GM18951 (cell line): ENCODE measurements around the gene PRRC2B.
"Not testable (repeated sequence)": the region's sequence is repeated elsewhere in the genome, so short reads cannot be mapped to it uniquely, and the experiment has no call there.

Source experiments
- POLR2A ChIP-seq: IDR thresholded peaks from 4 replicates; pipeline ENCODE4 v1.6.1; 2011; ENCODE audit warnings: mild to moderate bottlenecking; ENCODE audit not compliant: insufficient read length, insufficient read depth; ENCODE audit errors: extremely low read depth
- in situ Hi-C: fragments of 300-500 bp; cut with MboI; formaldehyde crosslinking; loops from one replicate; pipeline ENCODE4 v1.12.0; 2022; ENCODE audit warnings: low sequenced_read_pairs, mixed read lengths, inconsistent platforms; ENCODE audit not compliant: unreplicated experiment

PRRC2B gene

DNA sequence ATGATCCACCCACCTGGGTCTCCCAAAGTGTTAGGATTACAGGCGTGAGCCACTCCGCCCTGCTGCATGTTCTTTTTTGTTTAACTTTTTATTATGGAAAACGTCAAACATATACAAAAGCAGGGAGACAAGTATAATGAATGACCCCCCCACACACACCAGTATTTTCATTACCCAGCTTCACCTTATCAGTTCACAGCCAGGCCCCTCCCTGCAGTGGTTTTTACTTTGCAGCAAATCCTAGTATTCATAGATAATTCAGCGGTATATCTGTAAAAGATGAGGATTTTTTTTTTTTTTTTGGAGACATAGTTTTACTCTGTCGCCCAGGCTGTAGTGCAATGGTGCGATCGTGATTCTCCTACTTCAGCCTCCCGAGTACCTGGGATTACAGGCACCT, 111.1 kb downstream of the PRRC2B start:
- in situ Hi-C loops: no loop called here
- TF ChIP-seq POLR2A: no peak

DNA sequence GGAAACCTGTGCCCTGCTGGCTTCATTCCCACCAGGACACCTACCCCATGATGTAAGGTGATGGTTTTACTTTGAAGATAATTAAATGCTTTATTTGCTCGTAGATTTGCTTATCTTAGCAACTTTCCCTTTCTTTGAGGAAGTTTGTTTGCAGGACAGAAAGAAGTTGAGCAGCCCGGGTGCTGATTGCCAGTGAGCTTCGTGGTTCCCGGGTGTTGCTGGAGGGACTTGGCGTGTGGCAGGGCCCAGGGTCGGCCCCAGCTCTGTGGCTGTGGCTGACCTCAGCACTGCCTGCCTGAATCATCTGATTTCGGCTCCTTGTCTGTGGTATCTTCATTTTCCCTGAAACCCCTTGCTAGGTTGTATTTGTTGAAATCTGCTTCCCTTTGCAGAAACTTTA, 117.5 kb downstream of the PRRC2B start:
- in situ Hi-C loops: no loop called here
- no peak for TF ChIP-seq POLR2A

DNA sequence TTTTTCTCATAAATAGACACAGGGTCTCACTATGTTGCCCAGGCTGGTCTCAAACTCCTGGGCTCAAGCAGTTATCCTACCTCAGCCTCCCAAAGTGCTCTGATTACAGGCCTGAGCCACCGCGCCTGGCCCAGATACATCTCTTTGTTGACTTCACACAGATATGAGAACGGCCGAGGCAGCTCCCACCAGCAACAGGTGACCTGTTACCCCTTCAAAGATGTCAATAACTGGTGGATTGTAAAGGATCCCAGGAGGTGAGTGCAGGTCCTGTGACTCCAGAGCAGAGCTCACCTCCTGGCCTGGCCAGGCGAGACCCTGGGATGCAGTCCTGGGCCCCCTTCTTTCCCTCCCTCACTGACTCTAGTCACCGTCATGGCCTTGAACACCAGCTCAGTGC, 118.0 kb downstream of the PRRC2B start:
- no peak for TF ChIP-seq POLR2A
- in situ Hi-C loops: no loop called here

GRCh38 chr9:131513177-131513576, 119.3 kb downstream of the PRRC2B start:
- in situ Hi-C loops: no loop called here
- TF ChIP-seq POLR2A: no peak

DNA sequence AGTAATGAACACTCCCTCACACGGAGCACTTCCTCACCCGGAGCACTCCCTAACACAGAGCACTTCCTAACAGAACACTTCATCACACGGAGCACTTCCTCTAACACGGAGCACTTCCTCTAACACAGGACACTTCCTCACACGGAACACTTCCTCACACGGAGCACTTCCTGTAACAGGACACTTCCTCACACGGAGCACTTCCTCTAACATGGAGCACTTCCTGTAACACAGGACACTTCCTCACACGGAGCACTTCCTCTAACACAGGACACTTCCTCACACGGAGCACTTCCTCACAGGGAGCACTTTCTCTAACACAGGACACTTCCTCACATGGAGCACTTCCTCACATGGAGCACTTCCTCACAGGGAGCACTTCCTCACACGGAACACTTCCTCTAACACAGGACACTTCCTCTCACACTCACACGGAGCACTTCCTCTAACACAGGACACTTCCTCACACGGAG, 121.7 kb downstream of the PRRC2B start:
- in situ Hi-C loops: not testable (repeated sequence)

DNA sequence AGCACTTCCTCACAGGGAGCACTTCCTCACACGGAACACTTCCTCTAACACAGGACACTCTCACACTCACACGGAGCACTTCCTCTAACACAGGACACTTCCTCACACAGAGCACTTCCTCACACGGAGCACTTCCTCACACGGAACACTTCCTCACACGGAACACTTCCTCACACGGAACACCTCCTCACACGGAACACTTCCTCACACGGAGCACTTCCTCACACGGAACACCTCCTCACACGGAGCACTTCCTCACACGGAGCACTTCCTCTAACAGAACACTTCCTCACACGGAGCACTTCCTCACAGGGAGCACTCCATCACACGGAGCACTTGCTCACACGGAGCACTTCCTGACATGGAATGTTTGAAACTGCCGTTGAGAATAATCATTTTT, 122.2 kb downstream of the PRRC2B start:
- TF ChIP-seq POLR2A: no peak
- in situ Hi-C loops: no loop called here

- no peak for TF ChIP-seq POLR2A
- in situ Hi-C loops: no loop called here
Observed at GRCh38 chr9:131516930-131517329, 123.0 kb downstream of the PRRC2B start.

DNA sequence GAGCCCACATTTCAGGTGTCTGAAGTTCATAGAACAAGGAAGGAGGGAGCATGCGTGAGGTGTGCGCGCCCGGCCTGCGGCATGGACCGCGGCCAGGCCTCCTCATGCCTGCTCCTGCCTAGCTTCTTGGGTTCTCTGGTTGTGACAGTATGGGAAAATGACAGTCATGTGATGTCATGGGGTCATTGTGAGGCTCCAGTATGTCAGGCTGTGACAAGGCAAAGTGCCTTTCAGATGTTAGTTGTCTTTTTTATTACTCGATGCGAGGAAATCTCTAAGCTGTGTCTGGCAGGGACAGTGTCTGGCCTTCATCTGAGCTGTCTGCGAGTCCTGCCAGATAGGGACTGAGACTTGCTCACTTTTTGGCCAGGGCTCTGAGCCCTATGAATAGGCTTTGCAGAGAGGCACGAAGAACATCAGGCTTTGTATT, 123.9 kb downstream of the PRRC2B start:
- in situ Hi-C loops: no loop called here

GRCh38 chr9:131518553-131518952, 124.7 kb downstream of the PRRC2B start:
- in situ Hi-C loops: no loop called here
- no peak for TF ChIP-seq POLR2A

More for the DNA sequence above, 123.9 kb downstream of the PRRC2B start:
- no peak for TF ChIP-seq POLR2A

DNA sequence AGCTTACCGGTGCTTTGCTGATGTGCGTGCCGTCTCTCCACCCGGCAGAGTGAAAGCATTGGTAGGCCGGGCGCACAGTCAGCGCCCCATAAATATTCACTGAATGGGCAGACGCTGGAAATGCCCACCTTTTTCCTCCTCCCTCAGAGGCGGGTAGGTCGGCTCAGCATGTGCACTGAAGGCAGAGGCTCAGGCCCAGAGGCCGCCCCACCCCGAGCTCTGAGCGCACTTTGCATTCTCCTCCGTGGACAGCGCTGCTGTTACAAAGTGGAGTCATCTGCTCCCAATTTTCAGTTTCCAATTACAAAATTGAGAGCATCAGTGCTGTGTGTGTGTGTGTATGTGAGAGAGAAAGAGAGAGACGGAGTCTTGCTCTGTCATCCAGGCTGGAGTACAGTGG, 126.6 kb downstream of the PRRC2B start:
- in situ Hi-C loops: no loop called here
- no peak for TF ChIP-seq POLR2A

DNA sequence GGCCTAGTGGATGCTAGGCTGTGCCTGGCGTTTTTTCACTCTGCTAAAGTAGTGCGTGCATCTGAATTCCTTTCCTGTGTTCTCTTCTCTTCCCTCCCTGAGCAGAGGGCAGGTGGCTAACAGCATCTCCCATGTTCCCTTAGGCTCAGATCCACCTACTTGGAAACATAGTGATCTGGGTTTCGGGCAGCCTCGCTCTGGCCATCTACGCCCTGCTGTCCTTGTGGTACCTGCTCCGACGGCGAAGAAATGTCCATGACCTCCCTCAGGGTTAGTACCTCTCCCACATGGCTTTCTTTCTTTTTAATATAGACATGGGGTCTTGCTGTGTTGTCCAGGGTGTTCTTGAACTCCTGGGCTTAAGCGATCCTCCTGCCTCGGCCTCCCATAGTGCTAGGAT, 127.3 kb downstream of the PRRC2B start:
- in situ Hi-C loops: no loop called here
- TF ChIP-seq POLR2A: no peak

DNA sequence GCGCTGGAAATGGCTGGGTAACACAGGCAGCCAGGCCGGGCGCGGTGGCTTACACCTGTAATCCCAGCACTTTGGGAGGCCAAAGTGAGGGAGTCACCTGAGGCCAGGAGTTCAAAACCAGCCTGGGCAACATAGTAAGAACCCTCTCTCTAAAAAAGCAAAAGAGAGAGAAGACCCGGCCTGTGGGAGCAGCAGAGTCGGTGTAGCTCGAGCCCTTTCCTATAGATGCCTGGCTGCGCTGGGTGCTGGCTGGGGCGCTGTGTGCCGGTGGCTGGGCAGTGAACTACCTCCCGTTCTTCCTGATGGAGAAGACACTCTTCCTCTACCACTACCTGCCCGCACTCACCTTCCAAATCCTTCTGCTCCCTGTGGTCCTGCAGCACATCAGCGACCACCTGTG, 127.9 kb downstream of the PRRC2B start:
- in situ Hi-C loops: no loop called here
- TF ChIP-seq POLR2A: no peak

GRCh38 chr9:131522257-131523085, 128.6 kb downstream of the PRRC2B start:
- TF ChIP-seq POLR2A: no peak
- in situ Hi-C loops: no loop called here

- in situ Hi-C loops: no loop called here
- no peak for TF ChIP-seq POLR2A
Observed at GRCh38 chr9:131523086-131523388, 129.2 kb downstream of the PRRC2B start.
